Measurements from ENCODE around the gene SLC35G2. TPM values are rescaled to one million over a fixed set of nuclear protein-coding genes. Genes with fewer than 3 reads are reported as not detected.

The SLC35G2 gene
- total RNA-seq = 4.5 and 9.0 TPM in 2 replicates

GRCh38 chr3:136818769-136819391 lies at the start of gene SLC35G2:
Gene SLC35G2, plus strand, starts transcription at chr3:136819126. Its CDS starts 35,335 bp downstream, at chr3:136854461.

GRCh38 chr3:136861890-136862616 lies 43.1 kb downstream of the SLC35G2 start, which contains the start of gene NCK1:
Gene NCK1, plus strand, starts transcription at chr3:136862208. Its CDS starts 65,794 bp downstream, at chr3:136928002.

Other genes with a start within 250 kb of the SLC35G2 start
- 36.2 and 40.7 TPM in 2 replicates for gene STAG1, start 66.7 kb upstream of the SLC35G2 start, total RNA-seq
- 39.5 and 46.1 TPM in 2 replicates for gene NCK1, start 43.1 kb downstream of the SLC35G2 start, total RNA-seq
- 0.59 and 1.9 TPM in 2 replicates for gene IL20RB, start 138.9 kb downstream of the SLC35G2 start, total RNA-seq

All from smooth muscle cell of the umbilical artery (primary cell).